Right lung (tissue), 5 donors: Measurements from ENCODE around the gene KRTAP10-10. TPM values are rescaled to one million over a fixed set of nuclear protein-coding genes. Genes with fewer than 3 reads are reported as not detected.
"Not testable (repeated sequence)": the region's sequence is repeated elsewhere in the genome, so short reads cannot be mapped to it uniquely, and the experiment has no call there.

Experiments
- DNase-seq, 2 donors: peaks; one replicate each; pipeline ENCODE4 v3.0.0-alpha.2; 2013
- polyA plus RNA-seq, 5 donors: library from polyadenylated mRNA; unstranded; fragments of 120-200 nt; gene quantifications; one replicate each; pipeline versions ENCODE4 v1.2.1 to v1.2.3, GENCODE V29; 2013; ENCODE audit warnings: inconsistent platforms in 1 of 5, low replicate concordance in 1 of 5; ENCODE audit not compliant: insufficient read length in 5 of 5, insufficient read depth in 1 of 5

KRTAP10-10 gene
- polyA plus RNA-seq, 5 donors = not detected

- DNase-seq = no peak
Observed at GRCh38 chr21:44602463-44602850, 34.7 kb upstream of the KRTAP10-10 start.

GRCh38 chr21:44603109-44603875 is 33.9 kb upstream of the KRTAP10-10 start:
- no peak for DNase-seq

- DNase-seq = no peak
Observed at GRCh38 chr21:44603911-44604310, 33.2 kb upstream of the KRTAP10-10 start.

- no peak for DNase-seq
Observed at GRCh38 chr21:44606495-44606894, 30.7 kb upstream of the KRTAP10-10 start.

- DNase-seq = no peak
Observed at GRCh38 chr21:44609193-44609592, 28.0 kb upstream of the KRTAP10-10 start.

GRCh38 chr21:44610157-44610843 is 26.9 kb upstream of the KRTAP10-10 start:
- DNase-seq = not testable (repeated sequence)

GRCh38 chr21:44611551-44611950 is 25.6 kb upstream of the KRTAP10-10 start:
- DNase-seq = no peak

GRCh38 chr21:44612029-44612486 is 25.1 kb upstream of the KRTAP10-10 start, which contains the start of gene KRTAP10-8:
Gene KRTAP10-8 (plus strand): TSS chr21:44612079. CDS start chr21:44612101, 22 bp downstream.
- DNase-seq = no peak

- DNase-seq = no peak
Observed at GRCh38 chr21:44612669-44613229, 24.4 kb upstream of the KRTAP10-10 start.

- DNase-seq = no peak
Observed at GRCh38 chr21:44613386-44614155, 23.6 kb upstream of the KRTAP10-10 start.

GRCh38 chr21:44614161-44614631 is 23.0 kb upstream of the KRTAP10-10 start:
- no peak for DNase-seq

- no peak for DNase-seq
Observed at GRCh38 chr21:44614961-44615391, 22.2 kb upstream of the KRTAP10-10 start.

- no peak for DNase-seq
Observed at GRCh38 chr21:44615466-44615865, 21.7 kb upstream of the KRTAP10-10 start.

- DNase-seq = no peak
Observed at GRCh38 chr21:44615911-44616590, 21.1 kb upstream of the KRTAP10-10 start.

- no peak for DNase-seq
Observed at GRCh38 chr21:44616591-44616926, 20.6 kb upstream of the KRTAP10-10 start.

- DNase-seq = no peak
Observed at GRCh38 chr21:44617071-44617501, 20.1 kb upstream of the KRTAP10-10 start.

GRCh38 chr21:44618504-44618903 is 18.7 kb upstream of the KRTAP10-10 start:
- DNase-seq = no peak

- no peak for DNase-seq
Observed at GRCh38 chr21:44618909-44619308, 18.2 kb upstream of the KRTAP10-10 start.

GRCh38 chr21:44619886-44620285 is 17.3 kb upstream of the KRTAP10-10 start:
- no peak for DNase-seq

GRCh38 chr21:44623575-44623974 is 13.6 kb upstream of the KRTAP10-10 start:
- no peak for DNase-seq

- DNase-seq = no peak
Observed at GRCh38 chr21:44625756-44626155, 11.4 kb upstream of the KRTAP10-10 start.
